Ramos (cell line): Measurements from ENCODE around the gene ADH7.
"Not testable (repeated sequence)": the region's sequence is repeated elsewhere in the genome, so short reads cannot be mapped to it uniquely, and the experiment has no call there.

Experiments used
- in situ Hi-C: fragments of 300-500 bp; cut with MboI; formaldehyde crosslinking; loops from one replicate; pipeline ENCODE4 v1.14.3; 2022; ENCODE audit warnings: low sequenced_read_pairs; ENCODE audit not compliant: unreplicated experiment

ADH7 gene

DNA sequence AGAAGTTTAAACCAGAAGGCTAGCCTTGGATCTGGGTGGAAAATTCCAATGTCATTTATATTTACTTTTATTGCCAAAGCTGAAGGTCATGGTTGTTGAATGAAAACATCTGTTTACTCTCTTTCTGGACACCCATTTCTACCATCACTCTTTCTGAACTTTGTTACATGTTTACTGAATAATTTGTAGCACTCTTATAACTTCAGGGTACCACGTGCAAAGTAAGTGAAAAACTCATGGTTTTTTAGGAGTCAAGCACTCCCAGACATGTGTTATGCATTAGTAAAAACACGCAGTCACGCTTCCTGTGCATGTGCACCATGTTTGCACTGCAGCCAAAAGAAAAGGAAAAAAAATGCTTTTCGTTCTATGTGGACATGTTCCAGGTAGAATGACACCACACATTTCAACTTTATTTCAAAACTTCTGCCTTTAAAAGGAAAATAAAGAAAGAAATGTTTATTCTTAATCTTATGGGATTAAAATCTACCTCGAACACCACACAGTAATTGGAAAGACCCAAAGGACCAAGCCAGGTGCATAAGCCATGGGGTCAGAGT, 51.2 kb downstream of the ADH7 start:
- in situ Hi-C loops, result no loop called here

DNA sequence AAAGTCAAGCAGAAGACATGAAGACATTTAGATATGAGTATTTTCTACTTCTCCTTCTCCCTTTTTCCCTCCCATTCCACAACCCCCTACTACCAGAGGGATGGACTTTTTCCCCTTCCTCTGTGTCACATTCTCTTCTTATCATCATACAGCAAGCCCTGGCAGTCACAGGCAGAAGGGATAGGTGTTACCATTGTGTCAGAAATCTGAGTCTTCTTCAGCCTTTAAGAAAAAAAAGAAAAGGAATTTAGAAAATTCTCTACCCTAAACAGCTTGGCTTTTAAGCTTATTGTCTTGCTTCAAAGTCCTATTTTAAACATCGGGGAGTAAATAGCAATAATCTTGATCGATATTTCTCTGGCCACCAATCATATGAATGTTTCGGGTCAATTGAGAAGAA, 51.7 kb downstream of the ADH7 start:
- in situ Hi-C loops, result no loop called here

DNA sequence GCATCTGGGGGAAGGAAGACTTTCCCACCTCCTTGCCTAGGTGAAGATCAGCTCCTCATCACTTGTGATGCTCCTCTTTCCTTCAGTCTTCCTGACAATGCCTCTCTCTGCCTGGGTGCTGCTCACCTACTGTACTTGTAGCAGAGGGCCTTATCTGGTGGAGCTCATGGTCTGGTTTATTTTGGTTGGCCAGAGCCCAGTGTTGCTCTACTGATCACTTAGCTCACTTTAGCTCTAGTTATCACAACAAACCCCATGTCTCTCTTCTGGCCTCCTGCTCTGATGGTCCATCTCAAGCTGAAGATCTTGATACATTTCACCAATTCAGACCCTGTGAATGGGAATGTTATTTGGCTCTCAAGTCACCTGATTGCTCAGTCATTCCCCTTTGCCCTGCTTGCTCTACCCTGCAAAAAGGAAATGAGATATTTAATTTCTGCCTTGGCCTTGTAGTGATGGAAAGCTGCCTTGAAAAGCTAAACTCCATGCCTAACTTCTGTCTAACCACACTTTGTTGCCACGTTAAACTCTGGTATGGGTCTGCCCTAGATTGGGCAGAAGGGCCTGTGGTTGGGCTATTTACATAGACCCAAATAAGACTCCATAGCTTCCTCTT, 52.3 kb downstream of the ADH7 start:
- in situ Hi-C loops, result no loop called here

DNA sequence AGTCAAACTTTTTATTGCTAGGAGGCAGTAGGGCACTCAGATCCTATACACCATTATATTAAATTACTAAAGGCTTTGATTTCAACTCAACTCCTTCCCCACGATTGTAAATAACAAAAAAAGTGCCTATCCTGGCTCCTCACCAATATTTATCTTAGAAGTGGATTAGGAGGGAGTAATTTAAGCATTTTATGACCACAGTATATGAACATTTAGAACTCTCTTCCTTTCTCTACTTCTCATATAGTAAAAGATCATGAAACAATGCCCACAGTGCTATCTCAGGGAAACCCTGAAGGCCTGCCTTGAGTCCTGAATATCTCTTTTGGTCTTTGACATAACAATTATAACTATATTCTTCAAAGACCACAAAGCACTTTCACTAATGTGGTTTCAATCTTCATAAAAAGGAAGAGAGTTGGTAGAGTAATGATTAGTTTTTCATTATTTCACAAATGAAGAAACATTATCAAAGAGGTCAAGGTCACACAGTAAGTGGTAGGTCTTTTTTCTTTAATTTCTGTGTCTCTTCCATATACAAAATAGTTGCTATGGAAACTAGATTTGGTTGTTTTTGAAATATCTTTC, 53.5 kb downstream of the ADH7 start:
- in situ Hi-C loops, result no loop called here

DNA sequence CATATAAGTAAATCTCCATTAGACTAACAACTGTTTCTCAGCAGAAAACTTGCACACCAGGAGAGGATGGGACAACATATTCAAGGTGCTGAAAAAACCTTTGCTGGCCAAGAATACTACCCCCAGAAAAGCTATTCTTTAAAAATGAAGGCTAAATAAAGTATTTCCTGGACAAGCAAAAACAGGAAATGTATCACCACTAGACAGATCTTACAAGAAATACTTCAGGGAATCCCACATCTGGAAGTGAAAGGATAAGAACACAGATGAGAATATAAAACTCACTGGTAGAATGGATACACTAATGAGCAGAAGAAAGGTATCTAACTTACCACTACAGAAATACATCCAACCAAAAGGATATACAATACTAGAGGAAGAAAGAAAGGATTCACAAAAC, 55.6 kb downstream of the ADH7 start:
- in situ Hi-C loops, result no loop called here

DNA sequence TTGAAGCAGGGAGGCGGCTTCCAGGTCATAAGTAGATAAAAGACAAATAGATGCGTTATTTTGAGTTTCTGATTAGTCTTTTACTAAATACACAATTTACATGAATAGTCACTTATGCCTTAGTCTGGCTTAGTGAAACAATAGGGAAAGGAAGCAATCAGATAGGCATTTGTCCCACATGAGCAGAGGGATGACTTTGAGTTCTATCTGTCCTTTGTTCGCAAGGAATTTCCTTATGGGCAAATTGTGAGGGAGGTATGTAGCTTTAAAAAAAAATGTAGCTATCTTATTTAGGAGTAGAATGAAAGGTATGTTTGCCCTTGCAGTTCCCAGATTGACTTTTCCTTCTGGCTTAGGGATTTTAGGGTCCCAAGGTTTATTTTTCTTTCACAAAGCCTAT, 56.3 kb downstream of the ADH7 start:
- in situ Hi-C loops, result no loop called here

DNA sequence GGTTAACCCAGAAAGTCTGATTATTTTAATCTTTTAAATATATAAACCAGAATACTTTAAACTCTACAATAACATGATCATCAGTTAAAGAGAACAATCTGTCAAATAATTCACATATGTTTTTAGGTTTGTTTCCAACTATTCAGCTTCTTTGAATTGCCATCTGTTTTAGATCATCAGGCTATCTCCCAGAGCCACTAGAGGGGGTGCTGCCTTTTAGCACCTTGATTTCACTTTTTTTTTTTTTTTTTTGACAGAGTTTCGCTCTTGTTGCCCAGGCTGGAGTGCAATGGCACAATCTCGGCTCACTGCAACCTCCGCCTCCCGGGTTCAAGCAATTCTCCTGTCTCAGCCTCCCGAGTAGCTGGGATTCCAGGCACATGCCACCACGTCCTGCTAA, 57.8 kb downstream of the ADH7 start:
- in situ Hi-C loops, result not testable (repeated sequence)

DNA sequence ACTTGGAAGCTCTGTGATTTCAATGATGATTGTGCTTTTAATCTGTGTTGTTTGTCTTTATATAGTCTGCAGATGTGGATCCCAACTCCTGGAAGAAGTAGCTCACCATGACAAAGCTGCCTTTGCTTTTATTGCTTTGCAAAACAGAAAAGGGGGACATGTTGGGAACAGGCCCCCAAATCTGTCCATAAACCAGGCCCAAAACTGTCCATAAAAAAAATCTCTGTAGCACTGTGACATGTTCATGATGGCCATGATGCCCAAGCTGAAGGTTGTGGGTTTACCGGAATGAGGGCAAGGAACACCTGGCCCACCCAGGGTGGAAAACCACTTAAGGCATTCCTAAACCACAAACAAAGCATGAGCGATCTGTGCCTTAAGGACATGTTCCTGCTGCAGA, 62.7 kb downstream of the ADH7 start:
- in situ Hi-C loops, result not testable (repeated sequence)

DNA sequence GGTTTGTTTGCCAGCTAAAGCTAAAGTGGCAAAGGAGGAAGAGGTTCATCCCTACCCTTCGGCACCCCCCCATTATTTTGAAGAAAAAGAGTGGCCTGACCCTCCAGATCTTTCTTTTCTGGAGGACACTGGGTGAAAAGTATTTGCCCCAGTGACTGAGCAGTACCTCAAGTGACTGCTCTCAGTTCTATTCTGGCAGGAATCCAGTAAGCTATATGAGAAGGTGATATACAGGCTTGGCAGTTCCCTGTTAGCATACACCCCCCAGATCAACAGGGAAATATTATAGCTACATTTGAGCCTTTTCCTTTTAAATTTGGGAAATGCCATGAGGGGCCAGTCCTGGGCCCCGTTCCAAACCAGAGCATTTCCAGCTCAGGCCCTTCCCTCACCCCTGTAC, 67.3 kb downstream of the ADH7 start:
- in situ Hi-C loops, result not testable (repeated sequence)

DNA sequence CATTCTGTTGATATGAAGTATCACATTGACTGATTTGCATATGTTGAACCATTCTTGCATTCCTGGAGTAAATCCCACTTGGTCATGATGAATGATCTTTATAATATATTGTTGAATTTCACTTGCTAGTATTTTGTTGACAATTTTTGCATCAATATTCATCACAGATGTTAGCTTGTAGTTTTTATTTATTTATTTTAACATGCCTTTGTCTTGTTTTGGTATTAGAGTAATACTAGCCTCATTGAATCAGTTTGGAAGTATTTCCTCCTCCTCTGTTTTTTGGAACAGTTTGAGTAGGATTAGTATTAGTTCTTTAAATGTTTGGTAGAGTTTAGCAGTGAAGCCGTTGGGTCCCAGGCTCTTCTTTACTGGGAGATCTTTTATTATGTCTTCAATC, 68.7 kb downstream of the ADH7 start:
- in situ Hi-C loops, result no loop called here

DNA sequence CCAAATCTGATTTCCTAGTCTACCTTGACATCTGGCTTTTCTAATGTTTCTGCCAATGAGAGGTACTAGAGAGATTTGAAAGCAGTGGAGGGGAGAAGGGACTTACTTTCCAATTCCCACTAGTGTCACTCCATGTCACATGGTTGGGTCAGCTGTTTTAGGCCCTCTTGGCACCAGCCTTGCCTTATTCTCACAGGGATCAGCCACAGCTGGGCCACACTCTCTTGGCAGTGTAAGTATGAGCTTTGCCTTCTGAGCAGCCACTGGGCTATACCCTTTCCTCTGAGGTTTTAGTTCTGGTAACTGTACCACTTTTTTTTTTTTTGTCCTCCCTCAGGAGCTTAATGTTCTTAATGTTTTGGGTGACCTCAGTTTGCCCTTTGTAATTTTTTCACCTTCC, 72.4 kb downstream of the ADH7 start:
- in situ Hi-C loops, result no loop called here
